ENCODE data around the gene HCK. TPM values are rescaled to one million over a fixed set of nuclear protein-coding genes. Genes with fewer than 3 reads are reported as not detected.

Gene HCK
- total RNA-seq, 2 donors from 2014 or later = 5.5 to 9.7 TPM

GRCh38 chr20:32140603-32141002, 88.6 kb downstream of the HCK start:
- intact Hi-C loops (cut with DNase I, micrococcal nuclease) = no loop called here
- DNase-seq (no peak), ATAC-seq (no peak)

GRCh38 chr20:32141465-32141980, 89.5 kb downstream of the HCK start:
- intact Hi-C loops (cut with DNase I, micrococcal nuclease) = no loop called here
- DNase-seq (no peak), ATAC-seq (no peak)

- ATAC-seq = no peak
- intact Hi-C loops (cut with DNase I, micrococcal nuclease) = no loop called here
- DNase-seq = no peak
These were observed 90.0 kb downstream of the HCK start for GRCh38 chr20:32142088-32142487.

GRCh38 chr20:32142991-32143390, 90.9 kb downstream of the HCK start:
- DNase-seq (no peak), ATAC-seq (no peak)
- intact Hi-C loops (cut with DNase I, micrococcal nuclease) = no loop called here

GRCh38 chr20:32144898-32145662, 93.0 kb downstream of the HCK start:
- DNase-seq (no peak), ATAC-seq (no peak)
- intact Hi-C loops (cut with DNase I, micrococcal nuclease) = no loop called here

- DNase-seq (no peak), ATAC-seq (no peak)
- intact Hi-C loops (cut with DNase I, micrococcal nuclease) = no loop called here
These were observed 97.6 kb downstream of the HCK start for GRCh38 chr20:32149566-32150170.

GRCh38 chr20:32150291-32150848, 98.3 kb downstream of the HCK start:
- intact Hi-C loops (cut with DNase I, micrococcal nuclease) = no loop called here
- ATAC-seq = no peak
- no peak for DNase-seq

Other genes starting within 250 kb of the HCK start
- under 1 TPM in 1 of 2 donors, not detected in 1; 0.08 TPM for gene MYLK2, start 232.9 kb upstream of the HCK start, total RNA-seq
- under 1 TPM; 0.45 to 0.52 TPM for gene FOXS1, start 206.6 kb upstream of the HCK start, total RNA-seq
- under 1 TPM; 0.27 to 0.78 TPM for gene DUSP15, start 181.7 kb upstream of the HCK start, total RNA-seq
- under 1 TPM in 1 of 2 donors, not detected in 1; 0.14 TPM for gene TTLL9, start 181.6 kb upstream of the HCK start, total RNA-seq
- gene PDRG1, start 100.2 kb upstream of the HCK start, total RNA-seq = 1 to 10 TPM; 7.3 to 8.0 TPM
- gene XKR7, start 84.1 kb upstream of the HCK start, total RNA-seq = under 1 TPM; 0.06 to 0.11 TPM
- gene CCM2L, start 41.8 kb upstream of the HCK start, total RNA-seq = 1 to 10 TPM; 1.7 to 2.0 TPM
- gene TM9SF4, start 57.5 kb downstream of the HCK start, total RNA-seq = 10 to 100 TPM; 62.2 to 78.5 TPM
- 10 to 100 TPM; 13.4 to 28.0 TPM for gene PLAGL2, start 155.5 kb downstream of the HCK start, total RNA-seq
- gene POFUT1, start 155.6 kb downstream of the HCK start, total RNA-seq = 10 to 100 TPM; 36.6 to 63.2 TPM
- gene KIF3B, start 225.4 kb downstream of the HCK start, total RNA-seq = 10 to 100 TPM; 52.1 to 56.8 TPM

Measured in left colon (tissue), 2 donors.